Urinary bladder (tissue), 4 donors: ENCODE measurements around the gene FAM118B. TPM values are rescaled to one million over a fixed set of nuclear protein-coding genes. Genes with fewer than 3 reads are reported as not detected.

Source experiments
- DNase-seq: peaks from one replicate; pipeline ENCODE4 v3.0.0-alpha.2; 2015; ENCODE audit errors: extremely low spot score
- H3K27ac ChIP-seq: one replicate; pipeline ENCODE4 v1.5.1; 2013; ENCODE audit warnings: low read depth, mild to moderate bottlenecking, moderate library complexity
- H3K36me3 ChIP-seq: one replicate; pipeline ENCODE4 v1.6.1; 2013; ENCODE audit warnings: mild to moderate bottlenecking, moderate library complexity; ENCODE audit not compliant: insufficient read depth
- H3K4me1 ChIP-seq: one replicate; pipeline ENCODE4 v1.6.1; 2013; ENCODE audit warnings: mild to moderate bottlenecking, moderate library complexity; ENCODE audit not compliant: insufficient read depth
- H3K4me3 ChIP-seq: one replicate; pipeline ENCODE4 v1.5.1; 2013; ENCODE audit warnings: low read depth, low read length
- WGBS: extraction: QIAGEN DNeasy Blood & Tissue Kit; methylation state at CpG from one replicate; pipeline ENCODE4 v1.1.7; 2013; 5-methylcytosine and 5-hydroxymethylcytosine counted together
- polyA plus RNA-seq: library from polyadenylated mRNA; stranded (reverse); fragments of 200-250 nt; gene quantifications from one replicate; pipeline ENCODE4 v1.2.3, GENCODE V29; 2013
- total RNA-seq: library from RNA; depleted of rRNA; stranded (reverse); fragments of >200 nt; gene quantifications from one replicate; pipeline ENCODE4 v1.2.3, GENCODE V29; 2014
- donor health status: healthy with polysubstance abuse.
- donor health status: healthy.

The FAM118B gene
- 18.0 TPM for total RNA-seq
- 11.1 TPM for polyA plus RNA-seq

DNA sequence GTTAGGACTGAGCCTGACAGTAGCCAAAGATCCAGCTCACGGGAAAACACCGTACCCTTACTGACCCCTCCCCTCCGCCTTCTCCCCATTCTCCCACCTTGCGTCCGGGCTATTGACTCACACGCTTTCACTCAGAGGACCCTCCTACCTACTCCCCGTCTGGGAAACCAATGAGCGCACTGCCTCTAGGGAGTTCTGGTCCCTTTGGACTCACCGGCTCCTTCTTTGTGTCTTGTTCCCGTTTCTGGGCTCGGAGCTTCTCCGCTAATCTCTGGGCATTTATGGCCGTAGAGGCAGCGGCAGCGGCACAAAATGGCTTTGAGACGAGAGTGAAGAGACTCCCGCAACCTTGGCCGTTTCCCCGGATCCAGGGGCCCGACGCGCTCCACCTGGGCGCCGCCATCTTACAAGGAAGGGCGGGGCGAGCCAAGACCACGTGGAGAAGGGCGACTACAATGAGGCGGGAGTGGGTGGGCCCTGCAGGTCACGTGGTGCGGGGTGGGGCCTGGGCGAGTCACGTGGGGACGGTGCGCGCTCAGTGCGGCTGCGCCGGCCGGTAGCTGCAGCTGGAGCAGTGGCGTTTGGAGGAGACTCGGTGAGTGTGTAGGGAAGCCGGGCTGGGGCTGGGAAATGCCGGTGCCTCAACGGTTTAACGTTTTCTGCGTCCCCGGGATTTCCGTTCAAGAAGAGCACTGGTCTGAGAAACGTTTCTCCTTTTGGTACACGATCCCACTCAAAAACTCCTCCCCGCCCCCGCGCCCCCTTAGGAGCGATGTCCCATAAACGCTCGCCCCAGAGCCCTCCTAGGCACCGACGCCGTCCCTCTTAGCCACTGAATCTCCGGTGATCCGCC lies at the start of gene FAM118B, which contains the start of gene RPUSD4:
FAM118B (plus strand) TSS at position 547 of the 853 bp plus-strand sequence. CDS start 23,220 bp downstream, outside the sequence.
RPUSD4 (minus strand) TSS at position 415 of the 853 bp plus-strand sequence; CDS start at position 403, 12 bp downstream.
- Histone ChIP-seq H3K4me1 (no peaks in the 10 kb centered on the region), H3K36me3 (no peaks in the 10 kb centered on the region), H3K4me3 (peak within 1 kb of the TSS; percentile 73), H3K27ac (no peak within 1 kb of the TSS)
- peak; percentile 91 for DNase-seq
- WGBS: under 1% methylated on average over 62 of the region's 62 CpGs

- Histone ChIP-seq H3K4me3 (no peak overlapping the region), H3K4me1 (no peaks in the 10 kb centered on the region), H3K36me3 (no peaks in the 10 kb centered on the region), H3K27ac (no peak overlapping the region)
- no peak for DNase-seq
- WGBS: 92% methylated on average over 14 of the region's 14 CpGs
These were observed 49.1 kb upstream of the FAM118B start for GRCh38 chr11:126162306-126163030.

DNA sequence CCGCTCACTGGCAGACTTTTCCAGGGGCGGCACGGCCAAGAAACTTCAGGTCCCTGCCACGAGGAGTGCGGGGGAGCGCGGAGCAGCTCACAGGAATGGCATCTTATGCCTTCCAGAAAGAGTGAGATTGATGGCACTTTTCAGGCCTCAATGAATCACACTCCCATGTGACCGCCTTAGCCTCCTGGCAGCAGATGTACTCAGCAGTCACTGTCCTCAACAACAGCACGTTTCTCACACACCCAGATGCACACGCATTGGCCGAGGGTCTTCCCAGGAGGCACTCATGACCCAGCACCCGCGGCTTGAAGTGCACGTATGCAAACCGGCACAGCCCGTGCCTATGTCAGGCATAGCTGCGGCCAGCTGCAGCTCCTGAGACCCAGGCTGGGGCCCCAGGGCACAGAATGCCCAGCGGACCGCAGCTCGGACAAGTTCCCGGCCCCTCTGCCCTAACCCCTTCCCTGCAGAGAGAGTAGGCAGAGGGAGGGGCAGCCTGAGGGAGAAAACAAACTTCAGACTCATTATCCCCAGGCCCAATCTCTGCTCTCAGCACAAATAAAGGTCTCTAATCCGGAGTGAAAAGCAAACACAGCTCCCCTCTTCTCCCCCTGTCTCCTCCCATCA lies 48.4 kb upstream of the FAM118B start:
- no peaks in the 10 kb centered on the region for H3K36me3 ChIP-seq
- WGBS: 60% methylated on average over 22 of the region's 22 CpGs
- no peak for DNase-seq
- H3K4me1 ChIP-seq: no peaks in the 10 kb centered on the region
- H3K27ac ChIP-seq: no peak overlapping the region
- no peak overlapping the region for H3K4me3 ChIP-seq

GRCh38 chr11:126163779-126164178 lies 47.8 kb upstream of the FAM118B start:
- no peaks in the 10 kb centered on the region for H3K36me3 ChIP-seq
- no peaks in the 10 kb centered on the region for H3K4me1 ChIP-seq
- no peak overlapping the region for H3K27ac ChIP-seq
- no peak for DNase-seq
- H3K4me3 ChIP-seq: no peak overlapping the region
- WGBS: 83% methylated on average over 9 of the region's 9 CpGs

DNA sequence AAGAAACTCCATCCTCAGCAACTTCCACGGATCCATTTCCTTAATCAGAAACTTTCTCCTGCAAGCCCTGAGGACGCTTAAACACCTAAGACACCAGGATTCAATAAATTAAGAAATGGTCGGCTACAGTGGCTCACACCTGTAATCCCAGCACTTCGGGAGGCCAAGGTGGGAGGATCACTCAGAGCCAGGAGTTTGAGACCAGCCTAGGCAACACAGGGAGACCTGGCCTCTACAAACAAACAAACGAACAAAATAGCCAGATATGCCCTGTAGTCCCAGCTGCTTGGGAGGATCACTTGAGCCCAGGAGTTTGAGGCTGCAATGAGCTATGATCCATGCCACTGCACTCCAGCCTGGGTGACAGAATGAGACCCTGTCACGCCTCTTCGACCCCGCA lies 46.8 kb upstream of the FAM118B start:
- Histone ChIP-seq H3K36me3 (no peaks in the 10 kb centered on the region), H3K4me1 (no peaks in the 10 kb centered on the region), H3K27ac (no peak overlapping the region), H3K4me3 (no peak overlapping the region)
- 91% methylated on average over 8 of the region's 8 CpGs for WGBS
- no peak for DNase-seq

GRCh38 chr11:126165311-126165720 lies 46.3 kb upstream of the FAM118B start:
- Histone ChIP-seq H3K4me1 (no peaks in the 10 kb centered on the region), H3K27ac (no peak overlapping the region), H3K4me3 (no peak overlapping the region), H3K36me3 (no peaks in the 10 kb centered on the region)
- whole genome bisulfite sequencing: 58% methylated on average over 9 of the region's 9 CpGs
- DNase-seq: no peak

GRCh38 chr11:126165757-126166156 lies 45.8 kb upstream of the FAM118B start:
- peak; percentile 66 for DNase-seq
- Histone ChIP-seq H3K4me3 (no peak overlapping the region), H3K36me3 (no peaks in the 10 kb centered on the region), H3K4me1 (no peaks in the 10 kb centered on the region), H3K27ac (no peak overlapping the region)
- WGBS: 26% methylated on average over 10 of the region's 10 CpGs

- Histone ChIP-seq H3K36me3 (no peaks in the 10 kb centered on the region), H3K4me1 (no peaks in the 10 kb centered on the region), H3K4me3 (no peak overlapping the region), H3K27ac (no peak overlapping the region)
- 93% methylated on average over 3 of the region's 3 CpGs for WGBS
- no peak for DNase-seq
These were observed 45.2 kb upstream of the FAM118B start for GRCh38 chr11:126166413-126166812.

DNA sequence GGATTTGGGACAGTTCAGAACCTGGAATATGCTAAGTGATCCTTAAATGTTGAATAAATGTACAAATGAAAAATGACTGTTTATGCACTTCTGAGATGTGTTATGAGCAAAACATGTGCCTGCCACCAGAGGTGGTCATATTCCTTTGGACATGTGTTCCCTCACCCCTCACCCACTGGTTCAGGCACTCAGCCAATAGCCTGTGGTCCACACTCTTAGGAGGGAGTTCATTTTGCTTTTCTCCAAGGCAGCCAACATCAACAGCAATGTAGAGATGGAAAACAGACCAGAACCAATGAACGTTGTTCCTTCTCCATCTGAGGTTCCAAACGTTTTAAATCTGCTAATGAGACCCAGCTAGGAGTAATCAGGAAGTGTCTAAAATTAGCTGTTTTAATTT lies 44.1 kb upstream of the FAM118B start:
- Histone ChIP-seq H3K36me3 (no peaks in the 10 kb centered on the region), H3K4me3 (no peak overlapping the region), H3K4me1 (no peaks in the 10 kb centered on the region), H3K27ac (no peak overlapping the region)
- DNase-seq: no peak
- 39% methylated on average over 2 of the region's 2 CpGs for WGBS

- 93% methylated on average over 3 of the region's 3 CpGs for WGBS
- H3K4me1 ChIP-seq: no peaks in the 10 kb centered on the region
- H3K4me3 ChIP-seq: no peak overlapping the region
- no peak overlapping the region for H3K27ac ChIP-seq
- no peaks in the 10 kb centered on the region for H3K36me3 ChIP-seq
- DNase-seq: no peak
These were observed 42.3 kb upstream of the FAM118B start for GRCh38 chr11:126169291-126169690.

- H3K27ac ChIP-seq: no peak overlapping the region
- 75% methylated on average over 8 of the region's 8 CpGs for WGBS
- H3K4me3 ChIP-seq: no peak overlapping the region
- no peak for DNase-seq
- no peaks in the 10 kb centered on the region for H3K4me1 ChIP-seq
- H3K36me3 ChIP-seq: no peaks in the 10 kb centered on the region
These were observed 39.0 kb upstream of the FAM118B start for GRCh38 chr11:126172596-126173038.

GRCh38 chr11:126173257-126173656 lies 38.3 kb upstream of the FAM118B start:
- Histone ChIP-seq H3K4me3 (no peak overlapping the region), H3K36me3 (no peaks in the 10 kb centered on the region), H3K4me1 (no peaks in the 10 kb centered on the region), H3K27ac (no peak overlapping the region)
- WGBS: 91% methylated on average over 9 of the region's 9 CpGs
- DNase-seq: no peak

GRCh38 chr11:126174816-126175215 lies 36.8 kb upstream of the FAM118B start:
- Histone ChIP-seq H3K27ac (no peak overlapping the region), H3K4me3 (no peak overlapping the region), H3K4me1 (no peaks in the 10 kb centered on the region), H3K36me3 (no peaks in the 10 kb centered on the region)
- WGBS: 95% methylated on average over 7 of the region's 7 CpGs
- DNase-seq: no peak
